K562 (cell line): Measurements from ENCODE around the gene ACADM. TPM values are rescaled to one million over a fixed set of nuclear protein-coding genes. Genes with fewer than 3 reads are reported as not detected.
A peak's percentile ranks its signal among the peaks of the same experiment; 100 is the strongest.

ENCODE experiments used
- ATAC-seq: fragments of 200-7000 bp; cut with Tn5 transposase; 3 replicates; pipeline ENCODE4 v1.9.1; 2020; ENCODE audit warnings: moderate library complexity
- BruUV-seq: library from RNA; stranded (reverse); fragments of 400-500 nt; replicated peaks from 2 replicates; lab custom pipeline; 2021; lab: Mats Ljungman, UMichigan
- CTCF ChIA-PET: fragments of 300-600 bp; formaldehyde crosslinking; extraction: SDS; loops from one replicate; lab custom pipeline; 2021; ENCODE audit warnings: low intra/inter-chr PET ratio; lab: Yijun Ruan, JAX
- POLR2A ChIA-PET: fragments of 300-600, 350-650 bp; sonication (Branson Sonifier 250); formaldehyde crosslinking; extraction: SDS; loops from one replicate; lab custom pipeline; 2021; ENCODE audit warnings: antibody characterized with exemption, inconsistent platforms; lab: Yijun Ruan, JAX
- DNase-seq, 4 experiments: peaks; one replicate each; pipeline versions ENCODE4 v3.0.0 to v3.0.0-alpha.2; 2011 to 2018; ENCODE audit warnings: low spot score in 3 of 4, mixed read lengths in 3 of 4; ENCODE audit errors: extremely low read depth in 1 of 4
- FAIRE-seq: peaks from 2 replicates; lab custom pipeline; 2011; peaks lifted over from hg19 to GRCh38; lab: Jason Lieb, UNC
- H2AFZ ChIP-seq: 2 replicates; pipeline ENCODE4 v1.6.0; 2011; ENCODE audit warnings: low read depth, low read length, control low read depth, inconsistent platforms
- H3K27ac ChIP-seq: fragments of 200-600 bp; 3 replicates; pipeline ENCODE4 v1.8.0; 2011; ENCODE audit warnings: low read depth, mild to moderate bottlenecking, control low read depth, inconsistent platforms, low read length, moderate library complexity, mixed read lengths; ENCODE audit errors: extremely low read depth
- H3K27me3 ChIP-seq, 2 experiments: fragments of 300-600 bp in 1 of 2; 2 replicates in 1 of 2; 3 replicates in 1 of 2; pipeline versions ENCODE4 v1.6.0 to v1.8.0; 2011; ENCODE audit warnings: inconsistent platforms in 2 of 2, low read length in 2 of 2, mild to moderate bottlenecking in 1 of 2, mixed read lengths in 1 of 2, moderate library complexity in 1 of 2; ENCODE audit not compliant: control insufficient read depth in 2 of 2, insufficient read depth in 2 of 2
- H3K36me3 ChIP-seq: fragments of 300-600 bp; 3 replicates; pipeline ENCODE4 v1.8.0; 2011; ENCODE audit warnings: mild to moderate bottlenecking, low read length, inconsistent platforms; ENCODE audit not compliant: control insufficient read depth, insufficient read depth
- H3K4me1 ChIP-seq, 2 experiments: fragments of 200-600 bp in 1 of 2; replicated peaks in 1 of 2; 2 replicates in 1 of 2; 3 replicates in 1 of 2; pipeline versions ENCODE4 v1.5.1 to v1.8.0; 2011; ENCODE audit warnings: inconsistent platforms in 2 of 2, low read length in 2 of 2, mild to moderate bottlenecking in 1 of 2, mixed read lengths in 1 of 2, moderate library complexity in 1 of 2; ENCODE audit not compliant: control insufficient read depth in 2 of 2, insufficient read depth in 2 of 2
- H3K4me2 ChIP-seq: 2 replicates; pipeline ENCODE4 v1.6.1; 2011; ENCODE audit warnings: low read length, control low read depth, inconsistent platforms, mixed read lengths; ENCODE audit not compliant: insufficient read depth
- H3K4me3 ChIP-seq: fragments of 200-600 bp; sonication (generic), shearing (Covaris generic); 2 replicates; pipeline ENCODE4 v1.5.1; 2016; ENCODE audit warnings: control low read depth, inconsistent platforms
- H3K79me2 ChIP-seq: fragments of 200-600 bp; 3 replicates; pipeline ENCODE4 v1.8.0; 2011; ENCODE audit warnings: low read length, inconsistent platforms; ENCODE audit not compliant: control insufficient read depth, insufficient read depth
- H3K9ac ChIP-seq, 2 experiments: 2 replicates each; pipeline versions ENCODE4 v1.6.0 to v1.6.1; 2011; ENCODE audit warnings: low read depth in 2 of 2, low read length in 2 of 2, control low read depth in 1 of 2, inconsistent platforms in 1 of 2, mild to moderate bottlenecking in 1 of 2, mixed read lengths in 1 of 2; ENCODE audit not compliant: insufficient read depth in 1 of 2
- H3K9me1 ChIP-seq: one replicate; pipeline ENCODE4 v1.6.0; 2011; ENCODE audit warnings: inconsistent platforms, mild to moderate bottlenecking, low read length, moderate library complexity; ENCODE audit not compliant: control insufficient read depth, insufficient read depth
- H3K9me3 ChIP-seq: replicated peaks from 2 replicates; pipeline ENCODE4 v1.5.1; 2011; ENCODE audit warnings: low read depth, low read length, inconsistent platforms; ENCODE audit not compliant: control insufficient read depth, insufficient read depth
- H4K20me1 ChIP-seq: replicated peaks from 2 replicates; pipeline ENCODE4 v1.6.1; 2011; ENCODE audit warnings: low read length, inconsistent platforms, mixed read lengths; ENCODE audit not compliant: control insufficient read depth, insufficient read depth
- ATF3 ChIP-seq, 2 experiments: fragments of 450-650 bp in 1 of 2; sonication (generic) in 1 of 2; formaldehyde crosslinking in 1 of 2; IDR thresholded peaks in 1 of 2; conservative IDR thresholded peaks in 1 of 2; 2 replicates each; pipeline versions ENCODE4 v1.6.1 to v1.8.1; 2016 to 2023; ENCODE audit warnings: mild to moderate bottlenecking in 2 of 2, moderate library complexity in 2 of 2, inconsistent platforms in 1 of 2, missing genetic modification reagents in 1 of 2
- C11orf30 ChIP-seq: fragments of 450-650 bp; IDR thresholded peaks from 2 replicates; pipeline ENCODE4 v1.6.1; 2016; ENCODE audit warnings: low read depth, mild to moderate bottlenecking
- CREBBP ChIP-seq: IDR thresholded peaks from one replicate; pipeline ENCODE4 v1.6.1; 2012; ENCODE audit warnings: low read depth, mild to moderate bottlenecking, control low read depth, inconsistent platforms, low read length
- GTF2E2 ChIP-seq: fragments of 200-800 bp; sonication (Bioruptor generic); IDR thresholded peaks from 2 replicates; pipeline ENCODE4 v1.6.1; 2016; ENCODE audit warnings: missing genetic modification characterization, missing compliant biosample characterization
- HMGN3 ChIP-seq: IDR thresholded peaks from 2 replicates; pipeline ENCODE4 v1.6.1; 2011; ENCODE audit warnings: borderline replicate concordance, low read depth, mild to moderate bottlenecking, mixed read lengths, low read length; ENCODE audit not compliant: insufficient read length; ENCODE audit errors: extremely low read depth
- HNRNPK ChIP-seq: fragments of 200-400 bp; formaldehyde crosslinking; IDR thresholded peaks from one replicate; pipeline ENCODE4 v1.6.1; 2018; ENCODE audit warnings: mild to moderate bottlenecking, low read depth, low read length; ENCODE audit not compliant: poor library complexity, severe bottlenecking
- KAT2B ChIP-seq: IDR thresholded peaks from one replicate; pipeline ENCODE4 v1.6.1; 2012; ENCODE audit warnings: low read depth, mild to moderate bottlenecking, control low read depth, inconsistent platforms, low read length, moderate library complexity
- PTRF ChIP-seq: fragments of 450-650 bp; IDR thresholded peaks from 2 replicates; pipeline ENCODE4 v1.6.1; 2016; ENCODE audit warnings: mild to moderate bottlenecking, missing genetic modification characterization, missing compliant biosample characterization
- SMAD4 ChIP-seq: fragments of 250-450 bp; sonication (Bioruptor Pico); conservative IDR thresholded peaks from 2 replicates; pipeline ENCODE4 v1.8.0; 2021; ENCODE audit warnings: inconsistent platforms, mild to moderate bottlenecking, moderate library complexity
- SP2 ChIP-seq: IDR thresholded peaks from 2 replicates; pipeline ENCODE4 v1.6.1; 2011; ENCODE audit warnings: mild to moderate bottlenecking, low read depth, low read length, moderate library complexity; ENCODE audit not compliant: poor library complexity, severe bottlenecking; ENCODE audit errors: extremely low read depth
- STAT5A ChIP-seq: IDR thresholded peaks from 2 replicates; pipeline ENCODE4 v1.6.1; 2012; ENCODE audit warnings: low read length, inconsistent platforms, borderline replicate concordance
- ZEB2 ChIP-seq: fragments of 450-650 bp; IDR thresholded peaks from 2 replicates; pipeline ENCODE4 v1.6.1; 2016
- ZFP36 ChIP-seq: fragments of 150-350 bp; IDR thresholded peaks from 2 replicates; pipeline ENCODE4 v1.6.1; 2018; ENCODE audit warnings: low read length, low read depth; ENCODE audit not compliant: partially characterized antibody
- ZNF212 ChIP-seq: fragments of 450-650 bp; formaldehyde crosslinking; IDR thresholded peaks from 2 replicates; pipeline ENCODE4 v1.4.0; 2020; ENCODE audit warnings: mild to moderate bottlenecking
- ZNF280A ChIP-seq: fragments of 450-650 bp; IDR thresholded peaks from 2 replicates; pipeline ENCODE4 v1.6.1; 2018; ENCODE audit warnings: mild to moderate bottlenecking, low read depth; ENCODE audit not compliant: partially characterized antibody
- ZNF316 ChIP-seq: fragments of 450-650 bp; IDR thresholded peaks from 2 replicates; pipeline ENCODE4 v1.6.1; 2016
- ZNF740 ChIP-seq, 3 experiments: fragments of 200-800 bp in 1 of 3; sonication (Bioruptor generic) in 1 of 3; sonication (generic) in 1 of 3; formaldehyde crosslinking in 1 of 3; IDR thresholded peaks; 2 replicates each; pipeline versions ENCODE4 v1.6.1 to v1.8.0; 2016 to 2022; ENCODE audit warnings: mild to moderate bottlenecking in 2 of 3, missing compliant biosample characterization in 2 of 3, missing genetic modification characterization in 2 of 3, missing genetic modification reagents in 1 of 3
- WGBS: fragments of 100-300 bp; shearing (Covaris generic); methylation state at CpG from one replicate; pipeline ENCODE4 v1.1.6; 2016; ENCODE audit warnings: low coverage, mixed read lengths; ENCODE audit not compliant: insufficient coverage; ENCODE audit errors: missing lambda C conversion rate; 5-methylcytosine and 5-hydroxymethylcytosine counted together
- in situ Hi-C: fragments of 300-500 bp; cut with MboI; formaldehyde crosslinking; loops from 4 replicates; pipeline ENCODE4 v1.15.0; 2018; ENCODE audit warnings: inconsistent platforms, mixed read lengths
- intact Hi-C: fragments of 100-400 bp; cut with micrococcal nuclease; formaldehyde crosslinking; loops from 2 replicates; pipeline ENCODE4 v1.14.2; 2022
- polyA plus RNA-seq, 8 experiments: library from polyadenylated mRNA; depleted of rRNA in 4 of 8; stranded (reverse) in 5 of 8; unstranded in 3 of 8; fragments of >200 nt; fragmentation: Nextera tagmentation in 2 of 8; fragmentation: Illumina TruSeq in 1 of 8; extraction: Ambion mirVana in 2 of 8; extraction: Trizol in 1 of 8; gene quantifications; 2 replicates each; pipeline versions ENCODE4 v1.2.1 to v1.2.3, GENCODE V29; 2011 to 2014; ENCODE audit warnings: inconsistent platforms in 1 of 8, missing spikeins in 1 of 8
- total RNA-seq, 7 experiments: library from RNA; depleted of rRNA in 6 of 7; stranded (reverse); fragments of >200 nt in 6 of 7; fragmentation: Illumina TruSeq in 2 of 7; extraction: Trizol in 2 of 7; gene quantifications; 2 replicates each; pipeline versions ENCODE4 v1.2.1 to v1.2.3, GENCODE V29; 2011 to 2021; ENCODE audit warnings: low replicate concordance in 1 of 7

ACADM gene
- total and polyA plus RNA-seq, 9 of the 15 experiments (the other 6 are each of a cell fraction or from before 2014, with no cell fraction given), result 82.5 to 156 (median 123) TPM

- in situ Hi-C loops (no loop called here), intact Hi-C loops (loop anchor here (2.0 kb wide), 1 partner anchor 47 kb away; the partner anchor contains the start of gene ACADM)
- H3K9me3 ChIP-seq, result no peaks in the 10 kb centered on the region
- H3K27ac ChIP-seq, result peak overlapping the region; percentile 84
- WGBS, result 7% methylated on average over 5 of the region's 5 CpGs
- ATAC-seq (peak; percentile 44; the same call in 2 of the 3 replicates), DNase-seq (peak in 1 of 4 experiments; percentile 30), FAIRE-seq (no peak)
- peaks cover 7 to 18% of the 10 kb centered on the region in 2 experiments; a peak in 4 of 5 replicates for H3K4me1 ChIP-seq
- peak overlapping the region; percentile 77 to 92 for H3K9ac ChIP-seq
- H3K4me2 ChIP-seq, result peak overlapping the region; percentile 63
- ChIA-PET POLR2A (interaction anchor here (1.0 to 1.6 kb wide), 2 partner anchors 10 to 107 kb away, joined by 3 read pairs; no protein-coding TSS in a partner anchor), CTCF (no interaction called here)
- no peaks in the 10 kb centered on the region for H3K27me3 ChIP-seq
- no peaks in the 10 kb centered on the region for H3K36me3 ChIP-seq
- H3K9me1 ChIP-seq, result no peaks in the 10 kb centered on the region
- peak overlapping the region; percentile 46 for H3K4me3 ChIP-seq
- H2AFZ ChIP-seq, result peak overlapping the region; percentile 88
- H3K79me2 ChIP-seq, result peaks cover 46% of the 10 kb centered on the region
- H4K20me1 ChIP-seq, result no peaks in the 10 kb centered on the region
- BruUV-seq, result TSS peak; percentile 82
- TF ChIP-seq STAT5A (no peak), ZNF280A (no peak), SP2 (no peak), ZNF316 (no peak), ZFP36 (no peak), SMAD4 (CRISPR knock-in tag) (no peak), CREBBP (no peak), ZNF740 (CRISPR knock-in tag; IDR thresholded peaks at IDR 0.05) (no peak), ZNF740 (tag; IDR thresholded peaks at IDR 0.05) (no peak), GTF2E2 (tag) (no peak), PTRF (tag) (no peak), HNRNPK (no peak), KAT2B (no peak), HMGN3 (no peak), ATF3 (IDR thresholded peaks at IDR 0.05) (no peak), ATF3 (CRISPR knock-in tag; conservative IDR thresholded peaks at IDR 0.05) (no peak), C11orf30 (no peak), ZNF212 (CRISPR knock-in tag) (no peak), ZEB2 (0 out of 2 replicates have a peak, but pooled peaks have one; percentile 47)
These were observed 47.1 kb upstream of the ACADM start for GRCh38 chr1:75677443-75677842.
